NCI-H524 (cell line): ENCODE measurements around the gene ADAM19.
"Not testable (repeated sequence)": the region's sequence is repeated elsewhere in the genome, so short reads cannot be mapped to it uniquely, and the experiment has no call there.

Experiments
- DNase-seq, 2 experiments: peaks; one replicate each; lab custom pipeline; 2025; lab: John Stamatoyannopoulos, UW

Gene ADAM19

DNA sequence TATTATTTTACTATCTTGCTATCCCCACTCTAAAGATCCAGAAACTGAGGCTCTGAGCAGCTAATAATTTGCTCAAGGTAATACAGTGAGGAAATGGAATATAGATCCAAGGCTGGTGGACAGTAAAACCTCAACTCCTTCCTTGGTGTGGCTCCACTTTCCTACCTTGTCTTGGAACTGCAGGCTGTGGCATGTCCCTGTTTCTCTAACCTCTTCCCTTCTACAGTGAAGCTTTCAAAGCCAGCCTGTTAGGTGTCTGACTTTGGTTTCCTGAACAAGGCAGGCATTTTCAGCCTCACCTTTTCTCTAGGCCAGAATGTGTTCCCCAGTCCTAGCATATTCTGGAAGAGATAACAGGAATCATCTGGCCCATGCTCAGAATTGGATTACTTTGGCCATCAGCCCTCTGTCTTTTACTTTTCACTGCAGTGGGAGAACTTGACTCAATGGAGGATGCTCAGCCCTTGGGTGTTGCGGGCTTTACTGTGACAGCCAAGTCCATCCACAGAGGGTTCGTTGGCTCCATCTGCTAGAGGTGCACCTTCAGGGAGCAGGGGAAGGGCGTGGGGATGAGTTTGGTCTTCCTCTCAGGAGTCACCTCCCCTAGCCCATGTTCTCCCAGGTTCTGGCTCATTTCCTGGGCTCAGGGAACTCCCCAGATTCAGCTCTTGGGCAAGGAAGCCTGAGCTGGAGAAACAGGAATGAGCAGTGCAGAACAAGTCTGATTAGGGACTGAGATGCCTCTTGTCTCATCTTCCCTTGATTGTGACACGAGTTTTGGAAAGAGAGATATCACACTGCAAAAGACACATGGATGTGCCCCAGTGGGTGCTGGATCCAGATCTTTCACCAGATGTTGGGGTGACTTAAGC is 114.4 kb downstream of the ADAM19 start:
- no peak for DNase-seq

DNA sequence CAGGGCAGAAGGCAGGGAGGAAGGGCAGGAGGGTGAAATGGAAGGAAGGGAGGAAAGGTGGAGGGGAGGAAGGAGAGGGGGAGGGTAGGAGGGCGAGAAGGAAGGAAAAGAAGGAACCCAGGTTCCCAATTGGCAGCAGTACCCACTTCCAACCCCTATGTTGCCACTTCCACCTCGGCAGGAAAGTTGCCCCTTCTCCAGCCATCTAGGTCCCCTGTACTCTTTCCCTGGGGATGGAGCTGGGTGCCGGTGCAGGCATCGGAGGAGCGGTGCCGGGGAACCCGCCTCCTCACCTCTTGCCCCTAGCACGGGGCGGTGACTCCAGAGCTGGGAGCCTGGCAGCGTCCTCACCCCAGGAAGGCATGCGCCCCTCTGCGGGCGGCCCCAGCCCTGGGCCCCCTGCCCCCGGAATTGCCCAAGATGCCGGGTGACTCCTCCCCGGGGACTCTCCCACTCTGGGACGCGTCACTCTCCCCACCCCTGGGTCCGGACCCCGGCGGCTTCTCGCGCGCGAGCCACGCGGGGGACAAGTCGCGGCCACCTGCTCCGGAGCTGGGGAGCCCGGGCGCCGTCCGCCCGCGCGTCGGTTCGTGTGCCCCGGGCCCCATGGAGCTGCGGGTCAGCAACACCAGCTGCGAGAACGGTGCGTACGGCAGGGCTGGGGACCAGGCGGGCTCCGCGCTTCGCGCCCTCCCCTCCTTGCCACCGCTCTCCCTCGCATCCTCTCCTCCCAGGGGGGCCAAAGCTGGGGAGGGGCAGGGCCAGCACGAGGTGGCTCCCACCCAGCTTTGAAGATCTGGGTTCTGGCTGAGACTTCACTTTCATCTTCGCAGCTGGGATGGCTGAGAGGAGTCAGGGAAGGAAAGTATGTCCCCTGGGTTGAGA is 115.6 kb downstream of the ADAM19 start, which contains the start of gene NIPAL4:
Gene NIPAL4, plus strand, starts transcription at position 499 of the 885 bp plus-strand sequence. Its CDS starts 108 bp downstream, at position 607.
- DNase-seq, result peak in 1 of 2 experiments; percentile 20

DNA sequence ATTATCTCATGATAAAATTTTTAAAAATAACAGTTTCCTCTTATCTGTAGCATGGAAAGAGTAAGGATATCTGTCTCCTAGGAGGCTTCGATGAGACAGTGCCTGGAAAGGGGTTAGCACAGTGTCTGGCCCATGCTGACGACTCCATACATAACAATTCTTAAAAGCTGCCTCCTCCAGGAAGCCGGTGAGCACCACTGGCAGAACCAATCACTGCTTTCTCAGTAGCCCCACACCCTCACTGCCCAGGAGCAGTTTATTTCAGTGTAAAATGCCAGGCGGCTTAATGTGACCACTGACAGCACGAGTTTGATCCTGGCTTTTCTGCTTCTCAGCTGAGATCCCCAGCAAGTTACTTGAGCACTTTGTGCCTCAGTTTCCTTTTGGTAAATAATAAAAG is 116.7 kb downstream of the ADAM19 start:
- DNase-seq, result no peak

DNA sequence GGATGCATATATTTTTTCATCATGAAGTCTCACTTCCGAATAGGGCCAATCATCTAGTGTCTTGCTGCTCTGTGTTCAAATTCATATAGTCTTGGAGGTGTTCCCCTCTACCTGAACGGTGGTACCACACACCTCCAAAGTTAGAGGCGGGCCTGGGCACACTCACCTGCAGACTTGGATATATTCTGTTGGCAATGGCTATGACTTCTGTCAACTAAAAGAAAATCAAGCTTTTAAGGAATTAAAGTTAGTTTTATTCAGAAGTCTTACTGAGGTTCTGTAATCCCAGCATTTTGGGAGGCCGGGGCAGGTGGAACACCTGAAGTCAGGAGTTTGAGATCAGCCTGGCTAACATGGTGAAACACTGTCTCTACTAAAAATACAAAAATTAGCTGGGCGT is 118.2 kb downstream of the ADAM19 start:
- DNase-seq, result no peak

DNA sequence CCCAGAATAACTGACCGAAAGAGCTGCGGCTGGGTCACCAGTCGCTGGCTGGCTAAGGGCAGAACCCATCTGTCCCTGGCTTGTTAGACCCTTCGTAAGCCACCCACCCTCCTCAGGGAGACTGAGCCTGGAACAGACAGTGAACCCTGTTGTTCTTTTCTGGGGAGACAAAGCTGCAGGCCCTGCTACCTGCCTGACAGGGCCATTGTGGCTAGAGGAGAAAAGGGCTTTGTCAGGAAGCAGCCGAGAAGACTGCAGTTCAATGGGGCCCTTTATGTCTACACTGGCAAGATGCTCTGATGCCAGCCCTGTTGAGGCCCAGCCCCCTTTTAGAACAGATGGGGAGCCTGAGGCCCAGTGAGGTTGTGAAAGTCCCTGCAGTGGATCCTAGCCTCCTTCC is 119.3 kb downstream of the ADAM19 start:
- DNase-seq, result no peak

DNA sequence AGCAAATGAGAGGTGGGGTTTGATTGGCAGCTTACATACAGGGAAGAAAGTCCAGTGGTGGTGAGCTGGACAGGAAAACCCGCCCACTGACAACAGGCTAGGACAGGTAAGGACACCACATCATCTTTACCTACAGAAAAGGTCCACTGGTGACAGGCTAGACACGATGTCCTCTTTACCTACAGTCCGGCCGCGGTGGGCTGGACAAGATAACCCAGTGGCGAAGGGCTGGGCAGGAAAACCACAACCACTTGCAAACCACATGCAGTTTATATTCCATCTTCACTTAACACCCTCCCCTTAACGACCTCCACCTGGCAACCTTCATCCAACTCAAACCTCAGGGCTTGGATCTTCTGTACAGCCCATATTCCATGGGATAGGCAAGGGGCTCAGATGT is 120.5 kb downstream of the ADAM19 start:
- DNase-seq, result no peak

DNA sequence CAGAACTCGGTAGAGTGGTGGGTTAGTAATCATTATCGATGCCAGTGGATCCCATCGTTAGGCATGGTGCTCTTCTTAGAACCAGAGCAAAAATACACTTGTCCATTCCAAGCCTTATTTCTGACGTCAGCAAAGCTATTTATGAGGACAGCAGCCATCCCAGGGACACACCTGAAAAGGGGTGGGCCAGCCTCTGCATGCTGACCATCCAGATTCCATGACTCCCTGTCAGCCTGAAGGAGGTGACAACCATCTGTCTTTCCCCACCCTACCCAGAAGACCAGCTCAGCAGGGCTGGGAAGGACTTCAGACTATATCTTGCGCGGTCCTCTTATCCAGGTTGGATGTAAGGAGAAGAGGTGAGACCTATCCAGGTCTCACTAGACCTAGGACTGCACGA is 121.3 kb downstream of the ADAM19 start:
- DNase-seq, result no peak

DNA sequence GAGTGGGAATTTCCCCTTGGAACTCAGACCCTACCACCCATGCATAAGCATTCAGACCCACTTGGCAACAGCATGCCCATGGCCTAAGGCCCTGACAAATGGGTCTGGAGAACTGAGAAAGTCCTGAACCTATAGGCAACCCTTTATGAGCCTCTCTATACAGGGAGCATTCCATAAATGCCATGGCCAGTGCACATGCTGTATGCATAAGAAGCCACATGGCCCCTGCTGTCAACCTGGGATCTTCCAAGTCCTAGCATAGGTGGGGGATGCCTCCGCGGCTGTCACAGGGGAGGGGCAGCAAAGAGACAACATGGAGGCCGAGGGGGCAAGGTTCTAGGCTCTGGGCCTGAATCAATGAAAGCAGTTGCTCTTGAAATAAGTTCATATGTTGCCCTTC is 123.8 kb downstream of the ADAM19 start:
- no peak for DNase-seq

DNA sequence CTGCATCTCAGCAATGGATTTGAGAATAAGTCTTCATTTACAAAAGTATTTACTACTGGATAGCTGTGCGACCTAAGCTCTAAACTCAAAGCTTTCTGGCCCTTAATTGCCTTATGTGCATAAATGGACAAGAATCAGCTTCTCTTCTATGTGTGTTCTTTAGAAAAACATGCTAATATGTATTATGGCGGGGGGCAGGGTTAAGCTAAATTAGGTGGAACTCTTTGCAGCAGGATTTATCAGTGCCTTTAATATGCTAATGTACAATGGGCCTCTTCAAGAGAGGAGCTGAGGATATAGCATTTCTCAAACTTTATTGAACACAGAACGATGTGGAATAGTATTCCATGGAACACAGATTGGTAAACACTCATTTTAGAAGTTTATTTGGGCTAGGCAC is 125.6 kb downstream of the ADAM19 start:
- no peak for DNase-seq

DNA sequence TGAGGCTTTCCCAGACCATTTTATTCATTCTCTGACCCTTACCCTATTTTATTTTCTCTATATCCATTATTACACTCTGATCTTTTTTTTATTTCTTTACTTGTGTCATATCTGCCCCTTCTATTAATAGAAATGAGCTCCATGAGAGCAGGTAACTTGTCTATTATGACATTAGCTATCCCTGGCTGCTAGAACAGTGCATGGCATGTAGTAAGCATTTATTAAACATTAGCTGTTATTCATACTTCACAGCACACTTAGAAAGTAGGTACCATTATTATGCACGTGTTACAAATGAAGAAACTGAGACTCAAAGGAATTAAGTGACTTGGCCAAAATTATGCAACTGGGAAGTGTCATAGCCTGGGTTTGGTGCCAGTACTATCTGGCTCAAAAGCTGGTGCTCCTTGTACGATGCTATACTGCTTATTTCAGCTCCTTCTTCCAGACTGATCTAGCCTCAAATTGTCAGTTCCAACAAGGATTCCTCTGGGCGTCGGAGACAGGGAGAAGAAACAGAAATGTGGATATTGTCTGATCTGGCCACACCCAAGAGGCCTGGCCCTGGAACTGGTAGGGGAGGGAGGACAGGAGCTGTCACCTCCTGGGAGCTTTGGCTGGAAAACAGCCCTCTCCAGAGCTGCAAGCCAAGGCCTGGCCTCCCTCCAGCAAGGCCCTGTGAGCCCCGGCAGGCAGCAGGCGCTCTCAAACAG is 126.4 kb downstream of the ADAM19 start:
- DNase-seq, result no peak

DNA sequence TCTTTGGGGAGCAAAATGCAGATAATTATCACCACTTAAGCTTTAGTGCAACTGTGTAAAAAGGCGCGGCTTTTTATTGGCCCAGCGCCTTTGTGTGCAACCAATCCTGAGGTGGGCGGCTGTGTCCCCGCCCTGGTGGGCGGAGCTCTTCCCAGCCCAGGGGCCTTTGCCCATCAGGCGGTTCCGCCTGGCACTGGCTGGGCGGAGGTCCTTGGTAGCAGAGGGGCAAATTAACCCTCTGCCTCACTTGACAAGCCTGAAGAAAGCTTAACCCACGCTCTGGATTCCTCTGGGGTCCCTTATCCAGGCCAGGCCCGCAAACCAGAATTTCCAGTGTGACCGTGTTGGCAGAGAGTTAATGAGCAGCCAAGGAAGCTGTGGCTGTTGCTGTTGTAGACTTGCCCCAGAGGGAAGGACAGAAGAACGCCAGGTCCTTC is 128.4 kb downstream of the ADAM19 start:
- no peak for DNase-seq

DNA sequence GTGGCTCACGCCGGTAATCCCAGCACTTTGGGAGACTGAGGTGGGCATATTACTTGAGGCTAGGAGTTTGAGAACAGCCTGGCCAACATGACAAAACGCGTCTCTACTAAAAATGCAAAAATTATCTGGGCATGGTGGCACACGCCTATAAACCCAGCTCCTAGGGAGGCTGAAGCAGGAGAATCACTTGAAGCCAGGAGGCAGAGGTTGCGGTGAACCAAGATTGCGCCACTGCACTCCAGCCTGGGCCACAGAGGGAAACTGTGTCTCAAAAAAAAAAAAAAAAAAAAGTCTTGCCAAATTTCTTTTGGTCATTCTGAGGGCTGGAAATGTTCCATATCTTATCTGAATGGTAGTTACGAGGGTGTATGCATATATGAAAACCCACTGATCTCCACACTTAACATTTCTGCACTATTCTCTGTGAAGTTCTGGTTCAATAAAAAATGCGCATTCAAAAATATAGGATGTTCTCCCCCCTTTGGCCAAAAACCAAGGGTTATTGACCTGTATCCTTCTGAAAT is 129.1 kb downstream of the ADAM19 start:
- DNase-seq, result no peak

DNA sequence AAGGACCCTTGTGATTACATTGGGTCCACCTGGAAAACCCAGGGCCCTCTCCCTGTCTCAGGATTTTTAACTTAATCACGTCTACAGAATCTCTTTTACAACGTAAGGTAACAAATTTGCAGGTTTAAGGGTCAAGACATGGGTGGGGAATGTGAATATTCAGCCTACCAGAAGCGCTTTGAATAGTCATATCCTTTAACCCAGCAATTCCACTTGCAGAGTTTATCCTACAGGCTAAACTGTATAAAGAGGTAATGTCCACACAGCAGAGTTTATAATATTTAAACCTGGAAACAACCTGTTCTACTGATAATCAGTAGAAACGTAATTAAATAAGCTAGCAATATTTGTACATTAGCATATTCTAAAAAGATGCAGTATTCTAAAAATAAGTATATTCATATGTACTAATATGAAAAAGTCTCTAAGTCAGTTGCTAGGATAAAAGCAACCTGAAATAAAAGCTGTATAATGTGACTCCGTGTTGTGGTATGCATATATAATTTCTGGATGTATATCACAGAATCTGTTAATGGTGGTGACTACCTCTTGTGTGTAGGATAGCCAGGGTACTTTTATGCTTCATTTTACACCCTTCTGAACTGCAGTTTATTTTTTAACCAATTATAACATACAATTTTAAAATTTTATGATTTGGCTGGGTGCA is 129.7 kb downstream of the ADAM19 start:
- no peak for DNase-seq

DNA sequence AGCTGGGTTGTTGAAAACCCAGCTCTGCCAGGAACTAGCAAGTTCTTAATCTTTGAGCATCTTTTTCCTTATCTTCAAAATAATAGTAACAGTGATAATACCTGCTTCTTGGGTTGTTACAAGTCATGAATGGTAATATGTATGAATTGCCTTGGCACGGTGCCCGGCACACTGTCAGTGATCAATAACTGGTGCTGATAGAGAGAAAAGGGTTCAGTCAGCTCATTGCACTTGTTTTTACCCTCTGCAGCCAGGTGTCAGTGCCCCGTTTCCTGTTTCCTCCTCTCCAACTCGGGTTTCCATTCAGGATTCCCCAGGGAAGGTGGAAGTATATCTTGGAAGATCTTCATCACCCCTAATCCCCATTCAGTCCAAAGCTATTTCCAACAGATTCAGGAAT is 131.4 kb downstream of the ADAM19 start:
- DNase-seq, result peak in 1 of 2 experiments; percentile 24

DNA sequence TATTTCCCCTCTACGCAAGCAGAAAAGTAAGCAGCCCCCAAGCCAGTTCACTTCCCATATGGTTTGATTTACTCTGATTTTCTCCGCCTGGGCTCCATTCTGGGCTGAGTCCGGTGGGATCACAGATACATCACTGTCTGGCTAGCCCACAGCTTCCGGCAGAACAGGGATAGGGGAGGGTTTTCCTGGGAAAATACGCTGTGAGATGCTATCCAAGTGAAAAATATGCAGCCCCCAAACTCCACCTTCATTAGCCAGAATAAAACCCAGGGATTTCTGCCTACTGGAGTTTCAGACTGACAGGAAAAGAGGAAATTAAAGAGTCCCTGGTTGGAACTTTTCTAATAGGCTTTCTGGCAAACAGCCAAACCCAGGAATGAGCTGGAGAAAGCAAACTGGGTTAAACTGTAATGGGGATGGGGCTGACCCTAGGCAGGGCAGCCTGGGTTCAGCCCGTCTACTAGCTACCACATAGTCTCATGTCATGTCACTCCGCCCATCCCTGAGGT is 132.5 kb downstream of the ADAM19 start:
- DNase-seq, result no peak

DNA sequence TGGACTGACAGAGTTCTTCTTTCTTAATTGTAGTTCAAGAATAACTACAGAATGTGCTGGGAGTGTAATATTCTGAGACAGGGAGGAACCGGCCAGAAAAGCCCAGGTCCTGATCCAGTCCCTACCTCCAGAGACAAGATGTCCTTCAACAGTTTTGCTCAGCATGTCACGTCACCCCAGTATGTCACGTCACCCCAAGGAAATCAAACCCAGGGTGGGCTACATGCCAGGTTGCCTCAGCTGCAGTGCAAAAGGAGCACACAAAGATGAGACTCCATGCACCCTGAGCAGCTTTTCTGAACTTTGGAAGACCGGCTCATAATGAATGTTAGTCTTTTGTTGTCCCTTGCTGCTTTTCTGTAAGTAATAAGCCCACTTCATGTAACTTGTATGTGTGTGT is 141.5 kb downstream of the ADAM19 start:
- no peak for DNase-seq

DNA sequence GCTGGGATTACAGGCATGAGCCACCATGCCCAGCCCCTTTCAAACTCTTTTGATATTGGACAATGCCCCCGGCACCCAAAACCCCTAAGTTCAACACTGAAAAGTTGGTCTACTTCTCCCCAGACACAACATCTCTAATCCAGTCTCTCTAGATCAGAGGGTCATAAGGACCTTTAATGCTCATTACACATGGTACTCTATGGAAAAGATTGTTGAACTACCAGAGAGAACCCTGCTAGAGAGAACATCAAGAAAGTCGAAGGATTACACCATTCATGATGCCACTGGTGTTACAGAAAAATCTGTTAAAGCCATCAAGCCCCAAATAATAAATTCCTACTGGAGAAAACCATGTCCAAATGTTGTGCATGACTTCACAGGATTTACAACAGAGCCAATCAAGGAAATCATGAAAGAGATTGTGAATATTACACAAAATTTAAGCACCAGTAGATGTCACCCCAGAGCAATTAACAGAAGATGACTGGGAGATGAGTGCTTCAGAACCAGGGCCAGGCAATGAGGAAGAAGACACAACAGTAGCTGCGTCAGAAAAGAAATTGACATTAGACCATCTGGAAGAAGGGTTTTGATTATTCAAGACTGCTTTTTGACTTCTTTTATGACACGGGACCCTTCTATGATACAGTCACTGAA is 143.9 kb downstream of the ADAM19 start:
- DNase-seq, result peak in 1 of 2 experiments; percentile 55

DNA sequence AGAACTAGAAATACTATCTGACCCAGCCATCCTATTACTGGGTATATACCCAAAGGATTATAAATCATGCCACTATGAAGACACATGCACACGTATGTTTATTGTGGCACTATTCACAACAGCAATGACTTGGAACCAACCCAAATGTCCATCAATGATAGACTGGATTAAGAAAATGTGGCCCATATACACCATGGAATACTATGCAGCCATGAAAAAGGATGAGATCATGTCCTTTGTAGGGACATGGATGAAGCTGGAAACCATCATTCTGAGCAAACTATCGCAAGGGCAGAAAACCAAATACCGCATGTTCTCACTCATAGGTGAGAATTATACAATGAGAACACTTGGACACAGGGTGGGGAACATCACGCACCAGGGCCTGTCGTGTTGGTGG is 145.7 kb downstream of the ADAM19 start:
- not testable (repeated sequence) for DNase-seq
